GM18502 (cell line): ENCODE measurements around the gene TRIM17.

Experiments
- ATAC-seq: cut with Tn5 transposase; IDR thresholded peaks from one replicate; pipeline ENCODE4 v1.9.1; 2021; ENCODE audit warnings: mild to moderate bottlenecking; ENCODE audit not compliant: unreplicated experiment, poor library complexity

Gene TRIM17

GRCh38 chr1:228405200-228405978, 11.3 kb downstream of the TRIM17 start:
- no peak for ATAC-seq

DNA sequence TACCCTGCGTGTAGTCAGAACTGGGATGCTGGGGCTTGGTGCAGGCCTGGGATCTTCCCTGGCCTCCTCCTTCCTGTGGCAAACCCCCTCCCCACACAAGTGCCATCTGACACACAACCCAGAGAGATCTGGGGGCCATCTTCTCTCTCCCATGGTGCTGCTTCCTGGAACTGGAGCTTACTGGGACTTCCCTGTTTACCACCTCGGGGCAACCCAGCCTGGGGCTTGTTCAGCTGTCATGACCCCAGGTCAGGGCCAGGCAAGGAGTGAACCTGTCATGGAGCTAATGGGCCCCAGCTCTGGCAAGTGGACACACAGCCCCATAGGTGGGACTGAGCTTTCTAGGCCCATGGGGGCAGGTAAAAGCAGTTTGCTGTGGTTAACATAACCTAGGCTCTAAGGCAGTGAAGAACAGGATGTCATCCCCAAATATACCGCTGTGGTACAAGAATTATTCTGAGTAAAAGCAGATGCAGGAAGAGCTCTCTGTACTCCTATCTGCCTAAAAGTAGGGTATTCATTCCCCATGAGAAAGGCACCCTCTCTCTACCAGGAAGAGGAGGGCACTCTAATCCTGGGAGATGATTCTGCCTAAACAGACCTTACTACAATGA, 12.4 kb downstream of the TRIM17 start:
- ATAC-seq, result no peak

GRCh38 chr1:228403231-228403631, 13.4 kb downstream of the TRIM17 start:
- ATAC-seq, result no peak

DNA sequence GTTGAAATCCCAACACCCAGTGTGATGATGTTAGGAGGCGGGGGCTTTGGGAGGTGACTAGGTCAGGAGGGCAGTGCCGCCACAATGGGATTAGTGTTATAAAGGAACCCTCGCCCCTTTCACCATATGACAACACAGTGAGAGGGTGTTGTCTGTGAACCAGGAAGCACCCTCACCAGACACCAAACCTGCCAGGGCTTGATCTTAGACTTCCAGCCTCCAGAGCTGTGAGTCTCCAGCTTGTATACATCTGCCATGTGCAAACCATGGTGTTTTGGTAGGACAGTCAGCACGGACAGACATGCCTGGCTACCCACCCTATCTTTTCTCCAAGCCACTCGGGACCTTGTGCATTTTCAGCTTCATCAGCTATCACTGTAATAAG, 14.0 kb downstream of the TRIM17 start:
- ATAC-seq, result no peak

- no peak for ATAC-seq
These were observed 14.7 kb downstream of the TRIM17 start for GRCh38 chr1:228401782-228402640.

DNA sequence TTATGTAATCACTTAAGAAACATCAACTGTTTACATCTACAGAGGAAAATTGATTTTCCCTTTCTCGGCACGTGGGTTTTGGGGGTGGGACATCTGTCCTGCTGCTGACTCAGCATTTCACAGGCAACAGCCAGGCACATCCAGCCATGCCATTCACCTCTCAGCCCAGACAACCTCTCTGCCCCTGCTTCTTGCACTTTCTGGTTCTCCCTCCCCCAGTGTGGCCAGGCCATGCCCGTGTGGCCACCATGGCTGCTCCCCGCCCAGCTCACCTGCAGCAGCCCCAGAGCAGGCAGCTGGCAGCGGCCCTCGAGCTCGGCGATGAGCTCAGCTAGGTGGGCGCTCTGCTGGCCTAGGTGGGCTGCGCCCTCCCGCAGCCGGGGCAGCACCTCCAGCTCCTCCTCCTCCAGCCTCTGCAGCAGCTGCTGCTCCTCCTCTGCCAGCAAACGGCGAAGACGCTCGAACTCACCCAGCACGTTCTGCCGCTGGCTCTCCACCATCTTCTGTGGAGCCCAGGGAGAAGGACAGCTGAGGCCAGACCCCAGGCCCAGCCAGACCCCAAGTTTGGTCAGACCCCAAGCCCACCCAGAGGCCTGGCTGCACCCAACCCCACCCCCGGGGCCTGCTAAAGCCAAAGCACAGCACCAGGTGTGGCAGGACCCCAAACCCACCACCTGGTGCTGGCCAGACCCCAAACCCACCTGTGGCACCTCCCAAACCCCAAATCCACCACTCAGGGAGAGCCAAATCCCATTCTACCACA, 15.8 kb downstream of the TRIM17 start:
- no peak for ATAC-seq

- ATAC-seq, result no peak
These were observed 16.4 kb downstream of the TRIM17 start for GRCh38 chr1:228400237-228400651.

GRCh38 chr1:228399531-228400236, 17.0 kb downstream of the TRIM17 start:
- no peak for ATAC-seq

DNA sequence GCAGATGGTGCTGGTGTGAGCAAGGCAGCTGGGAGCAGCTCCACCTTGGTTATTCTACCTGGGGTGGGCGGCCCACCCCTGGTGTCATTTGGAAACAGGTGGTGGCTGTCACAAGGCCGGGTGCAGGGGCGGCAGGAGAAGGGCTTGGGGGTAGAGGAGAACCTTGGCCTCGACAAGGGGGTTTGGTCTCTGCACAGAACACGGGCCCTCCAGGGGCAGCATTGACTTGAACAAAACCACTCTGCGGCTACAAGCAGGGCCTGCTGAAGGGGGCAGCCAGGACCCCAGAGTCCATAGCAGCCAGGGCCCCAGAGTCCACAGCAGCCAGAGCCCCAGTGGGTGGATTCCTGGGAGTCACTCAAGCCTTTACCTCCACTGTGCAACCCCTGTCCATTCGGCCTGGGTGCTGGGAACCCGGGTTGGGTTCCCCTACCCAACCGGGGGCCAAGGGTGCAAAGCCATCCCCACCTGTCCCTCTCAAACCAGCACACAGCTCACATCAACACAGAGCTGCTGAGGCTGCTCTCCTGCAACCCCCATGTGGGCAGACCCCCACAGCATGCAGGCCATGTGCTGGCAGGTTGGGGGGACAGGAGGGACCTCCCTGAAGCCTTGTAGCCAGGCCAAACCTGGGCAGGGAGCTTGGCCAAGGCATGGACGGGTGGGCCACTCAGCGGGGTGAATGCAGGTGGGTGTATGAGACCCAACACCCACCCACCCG, 17.8 kb downstream of the TRIM17 start:
- no peak for ATAC-seq

- ATAC-seq, result no peak
These were observed 18.7 kb downstream of the TRIM17 start for GRCh38 chr1:228397966-228398365.

- no peak for ATAC-seq
These were observed 19.6 kb downstream of the TRIM17 start for GRCh38 chr1:228396770-228397662.

GRCh38 chr1:228394571-228395394, 21.9 kb downstream of the TRIM17 start:
- no peak for ATAC-seq

- no peak for ATAC-seq
These were observed 22.7 kb downstream of the TRIM17 start for GRCh38 chr1:228393811-228394570.

DNA sequence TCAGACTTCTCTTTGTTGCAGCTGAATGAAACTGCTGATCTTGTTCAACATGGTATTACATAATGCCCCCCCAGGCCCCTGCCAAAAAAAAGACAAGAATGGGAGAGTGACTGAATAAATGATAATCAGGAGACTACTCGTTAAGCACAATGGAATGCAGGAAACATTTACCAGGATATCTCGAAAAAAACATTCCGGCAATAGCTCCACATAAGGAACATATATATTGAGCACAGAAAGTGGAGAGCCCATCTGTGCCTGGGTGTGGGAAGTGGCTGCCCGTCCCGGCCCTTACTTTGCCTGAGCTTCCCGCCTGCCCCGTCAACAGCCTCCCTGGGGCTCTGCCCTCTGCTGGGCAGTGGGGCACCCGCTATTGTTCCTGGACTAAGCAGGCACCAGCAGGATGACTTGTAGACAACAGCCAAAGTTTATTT, 23.4 kb downstream of the TRIM17 start:
- no peak for ATAC-seq

DNA sequence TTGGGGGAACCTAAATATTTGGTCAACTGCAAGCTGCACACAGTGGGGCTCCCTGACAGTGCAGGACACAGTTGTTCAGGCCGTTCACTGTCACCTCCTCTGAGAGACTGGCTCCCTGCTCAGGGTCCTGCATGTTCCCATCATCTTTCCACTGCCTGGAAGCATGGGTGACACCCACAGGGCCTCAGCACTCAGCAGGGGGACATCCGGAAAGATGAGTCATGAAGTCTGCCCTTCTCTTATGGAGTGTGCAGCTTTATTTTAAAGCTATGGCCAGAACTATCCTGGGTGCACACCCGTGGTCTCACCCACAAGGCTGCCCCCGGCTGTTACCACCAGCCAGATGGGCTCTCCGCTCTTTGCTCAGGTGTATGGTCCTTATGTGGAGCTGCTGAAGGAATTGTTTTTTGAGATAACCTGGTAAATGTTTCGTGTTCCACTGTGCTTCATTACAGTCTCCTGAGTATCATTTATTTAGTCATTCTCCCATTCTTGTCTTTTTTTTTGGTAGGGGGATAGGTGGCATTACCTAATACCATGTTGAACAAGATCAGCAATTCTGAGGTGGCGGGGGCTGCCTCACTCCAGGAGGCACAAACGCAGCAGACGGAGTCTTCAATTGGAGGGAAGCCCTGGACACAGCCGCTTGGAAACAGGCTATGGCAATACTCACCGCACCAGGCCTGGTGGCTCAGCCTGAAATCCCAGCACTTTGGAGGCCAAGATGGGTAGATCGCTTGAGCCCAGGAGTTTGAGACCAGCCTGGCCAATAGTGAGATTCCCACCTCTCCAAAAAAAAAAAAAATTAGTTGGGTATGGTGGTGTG, 24.3 kb downstream of the TRIM17 start:
- no peak for ATAC-seq
